PC-3 (cell line): ENCODE results near the gene FOXO1. TPM values are rescaled to one million over a fixed set of nuclear protein-coding genes. Genes with fewer than 3 reads are reported as not detected.

ENCODE experiments used
- ATAC-seq: fragments of 200-7000 bp; cut with Tn5 transposase; 2 replicates; pipeline ENCODE4 v1.9.1; 2020; ENCODE audit warnings: mild to moderate bottlenecking, moderate library complexity
- BruUV-seq: library from RNA; stranded (reverse); fragments of 400-500 nt; replicated peaks from 2 replicates; lab custom pipeline; 2021; lab: Mats Ljungman, UMichigan
- CTCF ChIA-PET: fragments of 300-600 bp; sonication (Branson Sonifier 250); formaldehyde crosslinking; loops from one replicate; lab custom pipeline; 2022; ENCODE audit warnings: antibody characterized with exemption; lab: Charles Lee
- POLR2A ChIA-PET: fragments of 300-600 bp; sonication (Branson Sonifier 250); formaldehyde crosslinking; loops from one replicate; lab custom pipeline; 2022; ENCODE audit warnings: antibody characterized with exemption; ENCODE audit not compliant: unreplicated experiment; lab: Charles Lee
- DNase-seq: peaks from one replicate; pipeline ENCODE4 v3.0.0-alpha.2; 2015
- H2AFZ ChIP-seq: fragments of 300-600 bp; sonication (generic); 2 replicates; pipeline ENCODE4 v1.6.0; 2016; ENCODE audit warnings: antibody characterized with exemption, low read length
- H3F3A ChIP-seq: fragments of 300-600 bp; sonication (generic); one replicate; pipeline ENCODE4 v1.6.0; 2017; ENCODE audit warnings: antibody characterized with exemption, low read length, control low read depth, mild to moderate bottlenecking; ENCODE audit not compliant: unreplicated experiment
- H3K27ac ChIP-seq: fragments of 300-600 bp; sonication (generic); 2 replicates; pipeline ENCODE4 v1.5.1; 2016; ENCODE audit warnings: mild to moderate bottlenecking, low read length
- H3K27me3 ChIP-seq: fragments of 300-600 bp; sonication (generic); 2 replicates; pipeline ENCODE4 v1.6.1; 2016; ENCODE audit warnings: low read length, mixed read lengths
- H3K36me3 ChIP-seq: fragments of 300-600 bp; sonication (generic); 2 replicates; pipeline ENCODE4 v1.6.1; 2016; ENCODE audit warnings: low read depth, mixed run types, low read length, mixed read lengths
- H3K4me1 ChIP-seq: fragments of 300-600 bp; sonication (generic); 2 replicates; pipeline ENCODE4 v1.5.1; 2016; ENCODE audit warnings: low read length; ENCODE audit not compliant: insufficient read depth
- H3K4me2 ChIP-seq: fragments of 300-600 bp; sonication (generic); 2 replicates; pipeline ENCODE4 v1.6.0; 2016; ENCODE audit warnings: low read length
- H3K4me3 ChIP-seq: fragments of 300-600 bp; sonication (generic); 2 replicates; pipeline ENCODE4 v1.5.1; 2016; ENCODE audit warnings: mild to moderate bottlenecking, low read length, mixed read lengths
- H3K79me2 ChIP-seq: fragments of 300-600 bp; sonication (generic); 2 replicates; pipeline ENCODE4 v1.6.1; 2017; ENCODE audit warnings: low read length, mixed read lengths
- H3K9ac ChIP-seq: fragments of 300-600 bp; sonication (generic); 2 replicates; pipeline ENCODE4 v1.6.0; 2016; ENCODE audit warnings: mild to moderate bottlenecking, low read length
- H3K9me2 ChIP-seq: fragments of 300-600 bp; sonication (generic); replicated peaks from 2 replicates; pipeline ENCODE4 v1.6.1; 2016; ENCODE audit warnings: mixed run types, low read length, mixed read lengths
- H3K9me3 ChIP-seq: fragments of 300-600 bp; sonication (generic); 2 replicates; pipeline ENCODE4 v1.6.1; 2016; ENCODE audit warnings: low read length, mixed read lengths
- H4K20me1 ChIP-seq: fragments of 300-600 bp; sonication (generic); 2 replicates; pipeline ENCODE4 v1.6.1; 2016; ENCODE audit warnings: low read length, mixed read lengths
- CTCF ChIP-seq: fragments of 300-600 bp; sonication (generic); conservative IDR thresholded peaks from 2 replicates; pipeline ENCODE4 v1.5.1; 2017; ENCODE audit warnings: antibody characterized with exemption, low read depth, mild to moderate bottlenecking, low read length
- EZH2 ChIP-seq: fragments of 300-600 bp; sonication (generic); IDR thresholded peaks from one replicate; pipeline ENCODE4 v1.6.1; 2017; ENCODE audit warnings: antibody characterized with exemption, mild to moderate bottlenecking, low read length; ENCODE audit not compliant: unreplicated experiment
- EZH2phosphoT487 ChIP-seq: fragments of 300-600 bp; sonication (generic); IDR thresholded peaks from 2 replicates; pipeline ENCODE4 v1.6.1; 2018; ENCODE audit warnings: mild to moderate bottlenecking, antibody characterized with exemption, low read length, borderline replicate concordance
- intact Hi-C: fragments of 100-400 bp; cut with micrococcal nuclease; formaldehyde crosslinking; loops from 2 replicates; pipeline ENCODE4 v1.9.0; 2023
- total RNA-seq: library from RNA; depleted of rRNA; stranded (reverse); fragments of >200 nt; gene quantifications from 2 replicates; pipeline ENCODE4 v1.2.3, GENCODE V29; 2014

The FOXO1 gene
- total RNA-seq, 1 experiment from 2014 or later, result 2.7 TPM

GRCh38 chr13:40530961-40531360 is 135.5 kb downstream of the FOXO1 start:
- H3K27me3 ChIP-seq, result no peaks in the 10 kb centered on the region
- no peaks in the 10 kb centered on the region for H3K4me1 ChIP-seq
- intact Hi-C loops, result no loop called here
- H3K9me2 ChIP-seq, result no peaks in the 10 kb centered on the region
- H3K4me3 ChIP-seq, result no peak overlapping the region
- TF ChIP-seq CTCF, result no peak
- no peaks in the 10 kb centered on the region for H3K9me3 ChIP-seq
- DNase-seq (no peak), ATAC-seq (no peak)
- no peaks in the 10 kb centered on the region for H3K79me2 ChIP-seq
- H3K36me3 ChIP-seq, result no peaks in the 10 kb centered on the region
- no peaks in the 10 kb centered on the region for H4K20me1 ChIP-seq
- ChIA-PET CTCF (no interaction called here), POLR2A (no interaction called here)
- no peak overlapping the region for H3K9ac ChIP-seq
- no peaks in the 10 kb centered on the region for H3F3A ChIP-seq
- no peak overlapping the region for H3K27ac ChIP-seq
- no peak overlapping the region for H2AFZ ChIP-seq
- no TSS peak for BruUV-seq
- H3K4me2 ChIP-seq, result no peak overlapping the region

GRCh38 chr13:40528881-40529280 is 137.6 kb downstream of the FOXO1 start:
- no peak overlapping the region for H3K27ac ChIP-seq
- no peaks in the 10 kb centered on the region for H3K79me2 ChIP-seq
- H3K9me3 ChIP-seq, result no peaks in the 10 kb centered on the region
- TF ChIP-seq EZH2, result no peak
- H3K27me3 ChIP-seq, result no peaks in the 10 kb centered on the region
- POLR2A ChIA-PET, result no interaction called here
- BruUV-seq, result no TSS peak
- no peaks in the 10 kb centered on the region for H3F3A ChIP-seq
- intact Hi-C loops, result no loop called here
- no peak overlapping the region for H3K4me3 ChIP-seq
- ATAC-seq (no peak), DNase-seq (no peak)
- CTCF ChIA-PET, result no interaction called here
- H3K9me2 ChIP-seq, result no peaks in the 10 kb centered on the region
- no peak overlapping the region for H3K4me2 ChIP-seq
- H3K36me3 ChIP-seq, result no peaks in the 10 kb centered on the region
- no peak overlapping the region for H3K9ac ChIP-seq
- H2AFZ ChIP-seq, result no peak overlapping the region
- H3K4me1 ChIP-seq, result no peaks in the 10 kb centered on the region
- H4K20me1 ChIP-seq, result no peaks in the 10 kb centered on the region

- Histone ChIP-seq H3K27me3 (no peaks in the 10 kb centered on the region), H3K9ac (no peak overlapping the region), H3K27ac (no peak overlapping the region), H3K4me2 (no peak overlapping the region), H3K9me3 (no peaks in the 10 kb centered on the region), H3K4me1 (no peaks in the 10 kb centered on the region), H3K9me2 (no peaks in the 10 kb centered on the region), H3K4me3 (no peak overlapping the region), H3K36me3 (no peaks in the 10 kb centered on the region), H3K79me2 (no peaks in the 10 kb centered on the region), H3F3A (no peaks in the 10 kb centered on the region), H2AFZ (no peak overlapping the region), H4K20me1 (no peaks in the 10 kb centered on the region)
- intact Hi-C loops, result no loop called here
- TF ChIP-seq CTCF (no peak), EZH2phosphoT487 (no peak), EZH2 (no peak)
- ATAC-seq, result no peak
- DNase-seq, result no peak
- BruUV-seq, result no TSS peak
- POLR2A ChIA-PET, result no interaction called here
- CTCF ChIA-PET, result no interaction called here
Observed at GRCh38 chr13:40527914-40528313, 138.5 kb downstream of the FOXO1 start.
